ENCODE data around the gene ADAM12.

DNA sequence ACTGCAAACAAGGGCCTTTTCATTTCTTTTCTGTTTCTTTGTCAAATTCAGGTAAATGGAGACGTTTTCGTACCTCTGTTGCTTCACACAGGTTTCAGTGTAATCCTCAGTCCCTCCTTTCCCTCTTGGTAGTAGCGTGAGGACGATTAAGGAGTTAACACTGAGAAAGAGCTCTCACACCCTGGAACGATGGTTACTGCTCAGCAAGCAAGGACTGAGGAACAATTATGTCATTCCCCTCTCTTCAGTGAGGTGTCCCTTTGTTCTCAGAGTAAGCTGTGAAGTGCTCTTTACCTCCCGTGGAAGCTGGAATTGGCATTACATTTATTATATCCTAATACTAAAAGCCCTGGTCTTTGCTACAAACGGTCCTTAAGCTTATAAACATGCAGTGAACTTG lies 396.0 kb downstream of the ADAM12 start:
- TF ChIP-seq, protein P1, sequence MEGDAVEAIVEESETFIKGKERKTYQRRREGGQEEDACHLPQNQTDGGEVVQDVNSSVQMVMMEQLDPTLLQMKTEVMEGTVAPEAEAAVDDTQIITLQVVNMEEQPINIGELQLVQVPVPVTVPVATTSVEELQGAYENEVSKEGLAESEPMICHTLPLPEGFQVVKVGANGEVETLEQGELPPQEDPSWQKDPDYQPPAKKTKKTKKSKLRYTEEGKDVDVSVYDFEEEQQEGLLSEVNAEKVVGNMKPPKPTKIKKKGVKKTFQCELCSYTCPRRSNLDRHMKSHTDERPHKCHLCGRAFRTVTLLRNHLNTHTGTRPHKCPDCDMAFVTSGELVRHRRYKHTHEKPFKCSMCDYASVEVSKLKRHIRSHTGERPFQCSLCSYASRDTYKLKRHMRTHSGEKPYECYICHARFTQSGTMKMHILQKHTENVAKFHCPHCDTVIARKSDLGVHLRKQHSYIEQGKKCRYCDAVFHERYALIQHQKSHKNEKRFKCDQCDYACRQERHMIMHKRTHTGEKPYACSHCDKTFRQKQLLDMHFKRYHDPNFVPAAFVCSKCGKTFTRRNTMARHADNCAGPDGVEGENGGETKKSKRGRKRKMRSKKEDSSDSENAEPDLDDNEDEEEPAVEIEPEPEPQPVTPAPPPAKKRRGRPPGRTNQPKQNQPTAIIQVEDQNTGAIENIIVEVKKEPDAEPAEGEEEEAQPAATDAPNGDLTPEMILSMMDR (IDR thresholded peaks at IDR 0.05) = no peak
- TF ChIP-seq POLR2A (IDR thresholded peaks at IDR 0.05) = no peak
